Cerebellar nuclear complex (tissue), 1 donor: Measurements from ENCODE around the gene PRDM9.
"Not testable (repeated sequence)": the region's sequence is repeated elsewhere in the genome, so short reads cannot be mapped to it uniquely, and the experiment has no call there.

Source experiments
- DNase-seq, 2 experiments: peaks; one replicate each; lab custom pipeline; 2025; lab: John Stamatoyannopoulos, UW

PRDM9 gene

DNA sequence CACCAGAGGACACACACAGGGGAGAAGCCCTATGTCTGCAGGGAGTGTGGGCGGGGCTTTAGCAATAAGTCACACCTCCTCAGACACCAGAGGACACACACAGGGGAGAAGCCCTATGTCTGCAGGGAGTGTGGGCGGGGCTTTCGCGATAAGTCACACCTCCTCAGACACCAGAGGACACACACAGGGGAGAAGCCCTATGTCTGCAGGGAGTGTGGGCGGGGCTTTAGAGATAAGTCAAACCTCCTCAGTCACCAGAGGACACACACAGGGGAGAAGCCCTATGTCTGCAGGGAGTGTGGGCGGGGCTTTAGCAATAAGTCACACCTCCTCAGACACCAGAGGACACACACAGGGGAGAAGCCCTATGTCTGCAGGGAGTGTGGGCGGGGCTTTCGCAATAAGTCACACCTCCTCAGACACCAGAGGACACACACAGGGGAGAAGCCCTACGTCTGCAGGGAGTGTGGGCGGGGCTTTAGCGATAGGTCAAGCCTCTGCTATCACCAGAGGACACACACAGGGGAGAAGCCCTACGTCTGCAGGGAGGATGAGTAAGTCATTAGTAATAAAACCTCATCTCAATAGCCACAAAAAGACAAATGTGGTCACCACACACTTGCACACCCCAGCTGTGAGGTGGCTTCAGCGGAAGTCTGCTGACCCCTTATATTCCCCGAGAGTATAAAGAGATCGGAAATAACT lies 20.0 kb downstream of the PRDM9 start:
- not testable (repeated sequence) for DNase-seq

- no peak for DNase-seq
Observed at GRCh38 chr5:23528677-23529076, 21.3 kb downstream of the PRDM9 start.

- DNase-seq = no peak
Observed at GRCh38 chr5:23530571-23530970, 23.2 kb downstream of the PRDM9 start.

DNA sequence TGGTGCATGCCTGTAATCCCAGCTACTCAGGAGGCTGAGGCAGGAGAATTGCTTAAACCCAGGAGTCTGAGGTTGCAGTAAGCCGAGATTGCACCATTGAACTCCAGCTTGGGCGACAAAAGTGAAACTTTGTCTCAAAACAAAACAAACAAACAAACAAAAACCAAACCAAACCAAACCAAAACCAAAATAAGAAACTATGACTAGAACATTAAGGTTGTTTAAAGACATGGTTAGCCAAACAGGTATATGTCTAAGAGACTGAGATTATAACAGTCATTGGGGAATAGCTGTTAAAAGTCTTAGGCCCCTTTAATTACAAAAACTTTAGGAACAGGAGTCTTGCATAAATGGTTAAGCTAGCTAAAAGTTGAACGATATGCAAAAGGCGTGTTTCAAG lies 63.6 kb downstream of the PRDM9 start:
- DNase-seq = no peak
